Omental fat pad (tissue), 4 donors: Measurements from ENCODE around the gene PLEKHA6. TPM values are rescaled to one million over a fixed set of nuclear protein-coding genes. Genes with fewer than 3 reads are reported as not detected.

ENCODE experiments used
- ATAC-seq: fragments of 150-250 bp; one replicate; pipeline ENCODE4 v1.9.1; 2016; ENCODE audit warnings: mild to moderate bottlenecking, moderate library complexity; ENCODE audit not compliant: low FRiP score
- DNase-seq: peaks from one replicate; pipeline ENCODE4 v3.0.0-alpha.2; 2019; ENCODE audit warnings: low spot score
- CTCF ChIP-seq, 3 donors: fragments of 450-650 bp; IDR thresholded peaks; one replicate each; pipeline ENCODE4 v1.5.1; 2016 to 2017; ENCODE audit warnings: antibody characterized with exemption in 3 of 3, mild to moderate bottlenecking in 3 of 3, moderate library complexity in 2 of 3
- total RNA-seq, 4 donors: library from RNA; depleted of rRNA; stranded (reverse); fragments of >200 nt; gene quantifications; one replicate each; pipeline ENCODE4 v1.1.0, GENCODE V29; 2016

Gene PLEKHA6
- total RNA-seq, 4 donors from 2014 or later, result 2.9 to 13.1 (median 7.5) TPM

- TF ChIP-seq CTCF (IDR thresholded peaks at IDR 0.05), result no peak
- ATAC-seq (no peak), DNase-seq (no peak)
These were observed 53.7 kb downstream of the PLEKHA6 start for GRCh38 chr1:204306076-204306475.

- no peak for DNase-seq
- no peak for TF ChIP-seq CTCF (IDR thresholded peaks at IDR 0.05)
- ATAC-seq, result no peak
These were observed 55.7 kb downstream of the PLEKHA6 start for GRCh38 chr1:204304067-204304466.

GRCh38 chr1:204302769-204303168 lies 57.0 kb downstream of the PLEKHA6 start:
- DNase-seq, result no peak
- no peak for TF ChIP-seq CTCF (IDR thresholded peaks at IDR 0.05)
- ATAC-seq, result no peak

GRCh38 chr1:204301171-204301957 lies 58.4 kb downstream of the PLEKHA6 start:
- ATAC-seq (no peak), DNase-seq (no peak)
- no peak for TF ChIP-seq CTCF (IDR thresholded peaks at IDR 0.05)

- DNase-seq (no peak), ATAC-seq (no peak)
- TF ChIP-seq CTCF (IDR thresholded peaks at IDR 0.05), result no peak
These were observed 59.8 kb downstream of the PLEKHA6 start for GRCh38 chr1:204299814-204300365.

GRCh38 chr1:204296431-204296988 lies 63.2 kb downstream of the PLEKHA6 start:
- TF ChIP-seq CTCF (IDR thresholded peaks at IDR 0.05), result no peak
- peak; percentile 54 for ATAC-seq
- no peak for DNase-seq
